H1 (cell line): ENCODE measurements around the gene FN3KRP. TPM values are rescaled to one million over a fixed set of nuclear protein-coding genes. Genes with fewer than 3 reads are reported as not detected.

Source experiments
- CTCF ChIA-PET: fragments of 300-600 bp; sonication (Branson Sonifier 250); formaldehyde crosslinking; loops from one replicate; lab custom pipeline; 2021; ENCODE audit not compliant: partially characterized antibody; lab: Charles Lee
- POLR2A ChIA-PET: fragments of 300-600 bp; sonication (Branson Sonifier 250); formaldehyde crosslinking; loops from one replicate; lab custom pipeline; 2021; ENCODE audit warnings: inconsistent platforms; ENCODE audit not compliant: partially characterized antibody; lab: Charles Lee
- DNase-seq, 2 experiments: peaks; one replicate each; pipeline versions ENCODE4 v3.0.0 to v3.0.0-alpha.2; 2010 to 2022; ENCODE audit warnings: low spot score in 2 of 2, low read depth in 1 of 2, mixed read lengths in 1 of 2
- FAIRE-seq: peaks from 2 replicates; lab custom pipeline; 2011; peaks lifted over from hg19 to GRCh38; lab: Jason Lieb, UNC
- H2AFZ ChIP-seq: 2 replicates; pipeline ENCODE4 v1.8.1; 2012; ENCODE audit warnings: low read length, inconsistent platforms
- H2AK5ac ChIP-seq: 2 replicates; pipeline ENCODE4 v1.6.1; 2013; ENCODE audit warnings: low read depth, low read length
- H2BK120ac ChIP-seq: replicated peaks from 2 replicates; pipeline ENCODE3; 2013; ENCODE audit warnings: low read depth, low read length, inconsistent platforms
- H2BK12ac ChIP-seq: 2 replicates; pipeline ENCODE4 v1.6.1; 2013; ENCODE audit warnings: low read depth, low read length
- H2BK15ac ChIP-seq: 2 replicates; pipeline ENCODE4 v1.6.1; 2013; ENCODE audit warnings: low read length
- H2BK20ac ChIP-seq: 2 replicates; pipeline ENCODE4 v1.6.1; 2013; ENCODE audit warnings: low read length
- H2BK5ac ChIP-seq: 2 replicates; pipeline ENCODE4 v1.6.1; 2013; ENCODE audit warnings: low read depth, low read length
- H3K14ac ChIP-seq: 2 replicates; pipeline ENCODE4 v1.6.1; 2013; ENCODE audit warnings: inconsistent platforms; ENCODE audit not compliant: insufficient read length
- H3K18ac ChIP-seq: 2 replicates; pipeline ENCODE4 v1.6.1; 2013; ENCODE audit warnings: low read length; ENCODE audit errors: extremely low read depth
- H3K23ac ChIP-seq: 2 replicates; pipeline ENCODE4 v1.6.1; 2013; ENCODE audit warnings: inconsistent platforms; ENCODE audit not compliant: insufficient read length
- H3K23me2 ChIP-seq: 2 replicates; pipeline ENCODE4 v1.6.1; 2013; ENCODE audit warnings: low read depth, low read length
- H3K27ac ChIP-seq: 2 replicates; pipeline ENCODE4 v1.6.1; 2011; ENCODE audit warnings: low read depth, low read length, inconsistent platforms
- H3K27me3 ChIP-seq, 4 experiments: replicated peaks in 1 of 4; 1 replicate in 1 of 4; 2 replicates in 3 of 4; pipeline versions ENCODE4 v1.6.1 to v1.8.1; 2011 to 2013; ENCODE audit warnings: low read length in 3 of 4, mild to moderate bottlenecking in 3 of 4, inconsistent platforms in 2 of 4, mixed read lengths in 2 of 4, moderate library complexity in 1 of 4; ENCODE audit not compliant: control insufficient read depth in 3 of 4, insufficient read depth in 3 of 4; ENCODE audit errors: extremely low read depth in 1 of 4
- H3K36me3 ChIP-seq, 4 experiments: 2 replicates each; pipeline versions ENCODE4 v1.6.1 to v1.8.1; 2011 to 2013; ENCODE audit warnings: mild to moderate bottlenecking in 4 of 4, low read length in 3 of 4, moderate library complexity in 2 of 4, control low read depth in 1 of 4, inconsistent platforms in 1 of 4; ENCODE audit not compliant: insufficient read depth in 4 of 4, control insufficient read depth in 2 of 4
- H3K4ac ChIP-seq: replicated peaks from 2 replicates; pipeline ENCODE3; 2013; ENCODE audit warnings: low read length, low read depth, mixed read lengths, inconsistent platforms; ENCODE audit not compliant: insufficient read length
- H3K4me1 ChIP-seq, 4 experiments: replicated peaks in 1 of 4; 1 replicate in 1 of 4; 2 replicates in 3 of 4; pipeline versions ENCODE4 v1.6.1 to v1.8.1; 2011 to 2013; ENCODE audit warnings: low read length in 3 of 4, inconsistent platforms in 2 of 4, mixed read lengths in 1 of 4; ENCODE audit not compliant: insufficient read depth in 4 of 4, control insufficient read depth in 3 of 4
- H3K4me2 ChIP-seq, 2 experiments: 2 replicates each; pipeline versions ENCODE4 v1.6.1 to v1.8.1; 2011 to 2013; ENCODE audit warnings: low read depth in 2 of 2, low read length in 2 of 2, control low read depth in 1 of 2, inconsistent platforms in 1 of 2, mild to moderate bottlenecking in 1 of 2; ENCODE audit not compliant: insufficient read depth in 1 of 2
- H3K4me3 ChIP-seq, 4 experiments: fragments of 200-600, 300-600 bp in 1 of 4; sonication (generic), shearing (Covaris generic), sonication (Bioruptor Twin) in 1 of 4; 2 replicates each; pipeline versions ENCODE4 v1.5.1 to v1.8.1; 2011 to 2016; ENCODE audit warnings: low read length in 4 of 4, low read depth in 3 of 4, control low read depth in 2 of 4, inconsistent platforms in 2 of 4, mild to moderate bottlenecking in 2 of 4, mixed read lengths in 1 of 4, moderate library complexity in 1 of 4; ENCODE audit not compliant: insufficient read depth in 2 of 4; ENCODE audit errors: extremely low read depth in 1 of 4
- H3K56ac ChIP-seq: replicated peaks from 2 replicates; pipeline ENCODE3; 2013; ENCODE audit warnings: low read depth, mild to moderate bottlenecking, mixed read lengths, low read length, inconsistent platforms; ENCODE audit not compliant: insufficient read length
- H3K79me1 ChIP-seq: 2 replicates; pipeline ENCODE4 v1.6.1; 2013; ENCODE audit warnings: low read depth, low read length, control low read depth
- H3K79me2 ChIP-seq, 2 experiments: 2 replicates each; pipeline versions ENCODE4 v1.6.1 to v1.8.1; 2012 to 2013; ENCODE audit warnings: low read length in 2 of 2, mild to moderate bottlenecking in 2 of 2, inconsistent platforms in 1 of 2; ENCODE audit not compliant: insufficient read depth in 2 of 2, control insufficient read depth in 1 of 2
- H3K9ac ChIP-seq, 4 experiments: replicated peaks in 1 of 4; 1 replicate in 1 of 4; 2 replicates in 3 of 4; pipeline versions ENCODE4 v1.6.1 to v1.8.1; 2011 to 2013; ENCODE audit warnings: low read depth in 3 of 4, low read length in 3 of 4, control low read depth in 2 of 4, mild to moderate bottlenecking in 2 of 4, moderate library complexity in 2 of 4, inconsistent platforms in 1 of 4; ENCODE audit errors: extremely low read depth in 1 of 4
- H3K9me3 ChIP-seq, 2 experiments: 2 replicates each; pipeline versions ENCODE4 v1.6.1 to v1.8.1; 2012 to 2013; ENCODE audit warnings: mild to moderate bottlenecking in 2 of 2, moderate library complexity in 2 of 2, control low read depth in 1 of 2, inconsistent platforms in 1 of 2, low read depth in 1 of 2, low read length in 1 of 2, mixed read lengths in 1 of 2; ENCODE audit not compliant: insufficient read depth in 2 of 2
- H4K20me1 ChIP-seq, 2 experiments: replicated peaks in 1 of 2; 2 replicates each; pipeline versions ENCODE3 to v1.8.1; 2011 to 2013; ENCODE audit warnings: inconsistent platforms in 2 of 2, low read length in 2 of 2, mild to moderate bottlenecking in 1 of 2; ENCODE audit not compliant: insufficient read depth in 2 of 2, control insufficient read depth in 1 of 2
- H4K5ac ChIP-seq: 2 replicates; pipeline ENCODE4 v1.6.1; 2013; ENCODE audit warnings: low read length, low read depth, mixed read lengths, inconsistent platforms; ENCODE audit not compliant: insufficient read length
- H4K8ac ChIP-seq: 2 replicates; pipeline ENCODE4 v1.8.0; 2013; ENCODE audit warnings: mild to moderate bottlenecking, moderate library complexity, low read length, inconsistent platforms; ENCODE audit not compliant: insufficient read depth; ENCODE audit errors: extremely low read depth
- H4K91ac ChIP-seq: replicated peaks from 2 replicates; pipeline ENCODE3; 2013; ENCODE audit warnings: low read length, mixed read lengths, inconsistent platforms; ENCODE audit not compliant: insufficient read length
- ASH2L ChIP-seq: fragments of 200-600, 300-600 bp; sonication (generic); IDR thresholded peaks from one replicate; pipeline ENCODE4 v1.7.1; 2017; ENCODE audit warnings: low read length
- CBX5 ChIP-seq: fragments of 300-800, 300-1000 bp; sonication (generic); IDR thresholded peaks from 2 replicates; pipeline ENCODE4 v1.7.1; 2016; ENCODE audit warnings: antibody characterized with exemption, low read length, low read depth
- CREB1 ChIP-seq: IDR thresholded peaks from 2 replicates; pipeline ENCODE4 v1.6.1; 2012; ENCODE audit warnings: inconsistent platforms
- GABPA ChIP-seq: IDR thresholded peaks from 2 replicates; pipeline ENCODE4 v1.6.1; 2011; ENCODE audit warnings: mild to moderate bottlenecking, low read length, moderate library complexity, borderline replicate concordance; ENCODE audit not compliant: insufficient read depth
- JUN ChIP-seq: IDR thresholded peaks from 2 replicates; pipeline ENCODE4 v1.6.1; 2011; ENCODE audit warnings: low read depth, mild to moderate bottlenecking, improper control_type of control experiment, low read length
- MAFK ChIP-seq: IDR thresholded peaks from 2 replicates; pipeline ENCODE4 v1.6.1; 2012; ENCODE audit warnings: low read depth, mild to moderate bottlenecking, improper control_type of control experiment, low read length
- POLR2AphosphoS5 ChIP-seq: IDR thresholded peaks from 2 replicates; pipeline ENCODE4 v1.6.1; 2011; ENCODE audit warnings: low read depth, low read length
- RNF2 ChIP-seq: fragments of 200-900, 300-1000 bp; sonication (generic); IDR thresholded peaks from 2 replicates; pipeline ENCODE4 v1.7.1; 2016; ENCODE audit warnings: borderline replicate concordance, low read depth, mild to moderate bottlenecking, antibody characterized with exemption, low read length; ENCODE audit not compliant: poor library complexity, severe bottlenecking; ENCODE audit errors: missing control alignments
- SIN3A ChIP-seq, 2 experiments: IDR thresholded peaks in 1 of 2; conservative IDR thresholded peaks in 1 of 2; 2 replicates each; pipeline ENCODE4 v1.6.1; 2011 to 2012; ENCODE audit warnings: low read length in 2 of 2, improper control_type of control experiment in 1 of 2, low read depth in 1 of 2, mild to moderate bottlenecking in 1 of 2
- TBP ChIP-seq: IDR thresholded peaks from 2 replicates; pipeline ENCODE4 v1.6.1; 2011; ENCODE audit warnings: low read depth, low read length, improper control_type of control experiment
- TCF12 ChIP-seq: IDR thresholded peaks from 2 replicates; pipeline ENCODE4 v1.6.1; 2011; ENCODE audit warnings: low read depth, mild to moderate bottlenecking, low read length
- TEAD4 ChIP-seq: IDR thresholded peaks from 2 replicates; pipeline ENCODE4 v1.6.1; 2012; ENCODE audit warnings: low read depth, low read length, inconsistent platforms, mixed read lengths
- YY1 ChIP-seq: IDR thresholded peaks from 2 replicates; pipeline ENCODE4 v1.6.1; 2011; ENCODE audit warnings: low read depth, mild to moderate bottlenecking, low read length
- WGBS, 2 experiments: shearing (Covaris generic) in 1 of 2; methylation state at CpG; one replicate each; pipeline versions ENCODE4 v1.1.6 to v1.1.7; 2013 to 2015; ENCODE audit warnings: low lambda C conversion rate in 2 of 2, mixed read lengths in 2 of 2, inconsistent platforms in 1 of 2, low coverage in 1 of 2, missing lambda C conversion rate in 1 of 2; ENCODE audit not compliant: insufficient replicate concordance in 2 of 2, insufficient coverage in 1 of 2, insufficient read length in 1 of 2; ENCODE audit errors: extremely low coverage in 1 of 2, missing lambda C conversion rate in 1 of 2; 5-methylcytosine and 5-hydroxymethylcytosine counted together
- polyA plus RNA-seq, 7 experiments: library from polyadenylated mRNA; depleted of rRNA in 3 of 7; stranded (reverse) in 5 of 7; unstranded in 2 of 7; fragments of >200 nt in 5 of 7; fragments of 200-250 nt in 2 of 7; gene quantifications; 1 replicate in 5 of 7; 2 replicates in 1 of 7; 4 replicates in 1 of 7; pipeline versions ENCODE4 v1.2.1 to v1.2.3, GENCODE V29; 2011 to 2013; ENCODE audit warnings: missing spikeins in 2 of 7, mixed read lengths in 2 of 7
- total RNA-seq: library from RNA; stranded (reverse); fragmentation: NEBNext Ultra II Directional; extraction: Animal tissue kit (Norgen Biotek cat#: 25700); gene quantifications from 2 replicates; pipeline ENCODE4 v1.2.1, GENCODE V29; 2021

FN3KRP gene
- total and polyA plus RNA-seq, 2 of the 8 experiments (the other 6 are each of a cell fraction or from before 2014, with no cell fraction given) = 18.1 to 21.4 TPM

GRCh38 chr17:82674656-82675475, 41.6 kb upstream of the FN3KRP start:
- POLR2A ChIA-PET = interaction anchor here (1.3 kb wide), 1 partner anchor 186 kb away, joined by 3 read pairs; no protein-coding TSS in a partner anchor
- peaks cover 0 to 5% of the 10 kb centered on the region in 2 experiments for H4K20me1 ChIP-seq
- H2BK20ac ChIP-seq = no peak overlapping the region
- H3K23me2 ChIP-seq = peaks cover 5% of the 10 kb centered on the region; the same call in 1 of the 2 replicates
- H3K56ac ChIP-seq = no peak overlapping the region
- H2AK5ac ChIP-seq = no peak overlapping the region
- H3K9me3 ChIP-seq = no peaks in the 10 kb centered on the region
- H4K5ac ChIP-seq = no peak overlapping the region
- no peak for DNase-seq
- WGBS, 2 experiments = 91% methylated on average over 19 of the region's 20 CpGs; no CpG with 5 or more reads in 1 of the 2 experiments
- no peak for FAIRE-seq
- CTCF ChIA-PET = interaction anchor here (0.7 to 1.4 kb wide), 4 partner anchors 12 to 239 kb away, joined by 3 to 4 read pairs (median 3); no protein-coding TSS in a partner anchor
- no peak overlapping the region for H3K27ac ChIP-seq
- no peak overlapping the region for H3K14ac ChIP-seq
- H4K91ac ChIP-seq = no peak overlapping the region
- no peak overlapping the region for H2BK12ac ChIP-seq
- H3K79me1 ChIP-seq = no peaks in the 10 kb centered on the region; the same call in 1 of the 2 replicates
- H2BK15ac ChIP-seq = 0 out of 2 replicates have a peak overlapping the region, but pooled peaks have one; percentile 29
- no peaks in the 10 kb centered on the region for H3K4me1 ChIP-seq
- no peaks in the 10 kb centered on the region for H3K36me3 ChIP-seq
- no peaks in the 10 kb centered on the region; a peak in 2 of 7 replicates for H3K27me3 ChIP-seq
- no peak overlapping the region for H3K4me3 ChIP-seq
- H3K9ac ChIP-seq = no peak overlapping the region
- no peak overlapping the region for H2BK5ac ChIP-seq
- no peak overlapping the region for H3K18ac ChIP-seq
- no peak overlapping the region for H2BK120ac ChIP-seq
- H3K4me2 ChIP-seq = no peak overlapping the region
- H4K8ac ChIP-seq = no peak overlapping the region
- H3K23ac ChIP-seq = no peak overlapping the region
- no peak overlapping the region for H2AFZ ChIP-seq
- H3K79me2 ChIP-seq = no peaks in the 10 kb centered on the region
- no peak overlapping the region for H3K4ac ChIP-seq
- TF ChIP-seq RNF2 (no peak), MAFK (no peak), TCF12 (no peak), GABPA (no peak), TBP (no peak), ASH2L (no peak), TEAD4 (no peak), SIN3A (conservative IDR thresholded peaks at IDR 0.05 in 1 of 2, IDR thresholded peaks at IDR 0.05 in 1 of 2; ENCODE audit: low read depth in 1 of 2, low read length in 2 of 2) (no peak), CBX5 (no peak), CREB1 (no peak), POLR2AphosphoS5 (no peak), JUN (no peak), YY1 (no peak)
